ENCODE results near the gene GRB10. TPM values are rescaled to one million over a fixed set of nuclear protein-coding genes. Genes with fewer than 3 reads are reported as not detected.

Gene GRB10
- total RNA-seq, 1 experiment from 2014 or later, result 0.10 TPM

DNA sequence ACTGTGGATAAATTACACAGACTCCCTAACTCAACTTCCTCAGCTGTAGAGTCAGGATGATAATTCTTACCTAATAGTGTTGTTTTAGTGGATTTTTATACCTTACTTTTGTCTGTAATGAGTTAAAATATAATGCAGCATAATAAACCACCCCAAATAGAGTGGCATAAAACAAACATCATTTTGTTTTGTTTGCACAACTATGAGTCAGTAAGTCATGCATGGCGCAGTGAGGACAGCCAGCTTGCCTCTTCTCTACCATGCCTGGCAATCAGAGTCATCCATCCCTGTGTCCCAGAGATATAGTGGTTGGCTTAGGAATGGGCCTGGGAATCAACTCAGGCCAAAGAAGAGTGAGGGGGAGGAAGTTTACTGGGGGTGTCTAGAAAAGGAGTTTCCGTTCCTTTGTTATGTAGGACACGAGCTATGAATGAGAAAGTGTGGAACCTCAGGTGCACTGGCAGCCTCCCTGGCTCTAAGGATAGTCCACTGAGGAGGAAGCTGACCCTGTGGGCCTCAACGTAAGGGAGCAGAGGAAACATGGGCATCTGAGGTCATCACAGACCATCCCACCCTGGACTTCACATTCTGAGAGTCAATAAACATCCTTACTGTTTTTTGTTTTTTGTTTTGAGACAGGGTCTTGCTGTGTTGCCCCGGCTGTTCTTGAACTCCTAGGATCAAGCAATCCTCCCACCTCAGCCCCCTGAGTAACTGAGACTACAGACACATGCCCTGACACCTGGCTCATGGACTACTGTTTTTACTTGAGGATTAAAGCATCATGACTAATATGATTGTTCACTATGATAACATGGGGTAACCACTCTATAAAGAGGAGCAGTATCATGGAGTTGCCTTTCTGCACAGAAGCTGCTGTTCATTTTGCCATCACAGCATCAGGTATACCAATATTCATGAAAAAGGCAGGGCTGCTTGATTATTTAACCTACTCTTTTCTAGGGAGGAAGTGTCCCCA is 21.0 kb upstream of the GRB10 start:
- DNase-seq (ENCODE audit: low read depth), result peak; percentile 70

DNA sequence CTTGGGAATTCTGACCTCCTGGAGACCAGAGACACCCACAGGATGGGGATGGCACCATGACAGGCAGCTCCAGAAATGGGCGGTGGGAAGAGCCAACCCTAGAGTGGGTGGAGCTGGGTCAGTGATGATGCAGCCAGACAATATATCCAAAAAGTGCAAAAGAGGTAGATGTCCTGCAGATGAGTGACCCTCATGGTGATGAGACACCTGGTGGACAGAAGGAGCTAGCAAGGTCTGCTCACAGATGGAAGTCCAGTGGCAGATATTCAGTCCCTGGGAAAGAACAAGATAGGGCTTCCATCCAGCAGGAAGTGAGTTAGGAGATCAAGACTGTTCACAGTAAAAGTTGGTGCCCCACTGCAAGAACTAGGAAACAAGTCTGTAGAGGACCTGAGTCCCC is 19.2 kb upstream of the GRB10 start:
- no peak for DNase-seq (ENCODE audit: low read depth)

DNA sequence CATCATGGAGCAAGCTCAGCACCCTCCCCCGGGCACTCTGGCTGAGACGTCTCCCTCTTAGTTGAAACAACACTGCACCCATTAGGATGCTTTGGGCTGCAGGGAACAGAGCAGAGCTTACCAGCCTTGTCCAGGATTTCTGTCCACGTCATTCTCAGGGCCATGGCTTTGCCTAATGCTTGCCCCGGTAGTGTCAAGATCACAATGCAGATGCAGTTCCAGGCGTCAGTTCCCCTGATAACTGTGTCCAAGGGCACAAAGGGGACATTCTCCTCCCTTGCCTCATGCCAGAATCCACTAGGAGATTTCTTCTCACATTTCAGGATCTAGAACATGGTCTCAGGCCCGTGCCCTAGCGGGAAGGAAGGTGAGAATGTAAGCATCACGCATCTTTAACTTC is 17.2 kb upstream of the GRB10 start:
- no peak for DNase-seq (ENCODE audit: low read depth)

DNA sequence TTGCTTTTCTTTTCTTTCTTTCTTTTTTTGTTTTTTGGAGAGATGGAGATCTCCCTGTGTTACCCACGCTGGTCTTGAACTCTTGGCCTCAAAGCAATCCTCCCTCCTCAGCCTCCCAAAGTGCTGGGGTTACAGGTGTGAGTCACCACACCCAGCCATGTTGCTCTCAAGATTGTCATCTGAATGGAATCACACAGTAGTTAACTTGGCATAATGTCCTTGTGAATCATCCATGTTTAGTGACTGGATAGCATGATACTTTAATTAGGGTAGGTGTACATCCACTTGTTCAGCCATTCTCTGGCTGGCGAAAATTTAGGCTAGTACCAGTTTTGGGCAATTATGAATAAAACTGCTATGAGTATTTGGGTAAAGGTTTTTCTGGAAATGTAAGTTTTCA is 15.4 kb upstream of the GRB10 start:
- DNase-seq (ENCODE audit: low read depth), result no peak

DNA sequence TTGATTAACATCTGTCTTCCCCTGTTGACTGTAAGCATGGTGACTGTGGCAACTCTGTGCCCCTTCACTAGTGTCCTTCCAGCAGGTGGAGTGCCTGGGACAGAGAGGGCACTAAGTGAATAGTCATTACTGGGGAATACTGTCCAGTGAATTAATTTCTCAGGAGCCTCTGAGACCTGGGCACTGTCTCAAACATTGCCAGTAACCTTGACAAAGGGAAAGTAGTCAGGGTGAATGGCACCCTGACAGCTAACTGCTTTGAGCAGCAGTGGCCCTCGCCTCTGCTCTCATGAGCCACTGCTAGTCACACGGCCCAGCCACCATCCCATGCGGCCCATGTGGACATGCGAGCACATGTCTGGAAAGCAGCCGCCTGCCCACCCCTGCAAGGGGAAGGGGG is 13.1 kb upstream of the GRB10 start:
- no peak for DNase-seq (ENCODE audit: low read depth)

DNA sequence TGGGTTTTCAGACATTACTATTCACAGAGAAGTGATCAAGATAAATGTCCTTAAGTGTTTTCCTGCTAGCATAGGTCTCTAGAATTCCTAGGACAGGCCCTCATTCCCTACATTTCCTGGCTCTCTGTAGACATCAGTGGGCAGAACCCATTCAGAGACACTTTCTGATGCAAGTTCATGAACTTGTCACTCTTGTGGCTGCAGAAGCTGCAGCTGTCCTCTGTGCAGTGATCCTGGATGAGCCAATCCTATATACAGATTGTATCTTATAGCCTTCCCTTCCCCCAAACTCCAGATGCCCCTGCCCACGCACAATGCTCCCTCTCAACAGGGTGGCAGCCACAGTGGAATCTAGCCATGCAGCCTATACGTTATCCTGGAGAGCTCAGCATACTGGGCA is 12.6 kb upstream of the GRB10 start:
- no peak for DNase-seq (ENCODE audit: low read depth)

GRCh38 chr7:50793947-50794570 is 11.4 kb upstream of the GRB10 start:
- DNase-seq (ENCODE audit: low read depth), result no peak

- no peak for DNase-seq (ENCODE audit: low read depth)
These were observed 10.6 kb upstream of the GRB10 start for GRCh38 chr7:50793120-50793946.

DNA sequence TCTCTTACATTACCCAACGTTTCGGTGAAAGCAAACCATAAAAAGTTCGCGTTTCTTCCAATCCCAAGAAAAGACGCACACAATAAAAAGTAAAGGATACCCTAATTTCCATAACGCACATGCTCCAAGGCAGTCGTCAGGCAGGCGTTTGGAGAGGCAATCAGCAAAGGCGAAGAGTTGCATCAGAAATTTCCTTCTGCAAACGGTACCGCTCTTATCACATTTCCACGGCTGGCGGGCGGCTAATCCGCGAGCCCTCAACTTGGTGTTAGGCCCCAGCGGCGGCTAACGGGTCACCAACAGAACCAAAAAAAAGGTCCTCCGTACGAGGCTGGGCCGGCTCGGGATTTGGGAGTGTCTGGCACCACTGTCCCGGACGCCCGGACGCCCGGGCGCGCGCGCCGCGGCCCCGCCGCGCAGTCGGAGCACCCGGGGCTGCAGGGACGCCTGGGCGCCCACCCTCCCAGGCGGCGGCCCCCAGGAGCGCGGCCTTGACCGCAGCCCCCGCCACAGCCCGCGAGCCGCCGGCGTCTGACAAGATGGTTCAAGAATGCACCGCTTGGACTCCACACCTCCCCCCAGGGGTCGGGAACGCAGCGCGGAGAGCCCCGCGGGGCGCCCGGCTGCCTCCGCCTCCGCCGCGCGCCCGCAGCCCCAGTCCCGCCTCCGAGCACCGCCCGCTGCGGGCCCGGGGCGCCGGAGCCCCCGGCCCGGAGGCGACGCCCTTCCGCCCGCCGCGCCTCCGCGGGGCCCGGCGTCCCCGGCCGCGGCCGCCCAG is 9.8 kb upstream of the GRB10 start:
- no peak for DNase-seq (ENCODE audit: low read depth)

- no peak for DNase-seq (ENCODE audit: low read depth)
These were observed 9.2 kb upstream of the GRB10 start for GRCh38 chr7:50791938-50792341.

GRCh38 chr7:50791363-50791937 is 8.8 kb upstream of the GRB10 start:
- DNase-seq (ENCODE audit: low read depth), result no peak

DNA sequence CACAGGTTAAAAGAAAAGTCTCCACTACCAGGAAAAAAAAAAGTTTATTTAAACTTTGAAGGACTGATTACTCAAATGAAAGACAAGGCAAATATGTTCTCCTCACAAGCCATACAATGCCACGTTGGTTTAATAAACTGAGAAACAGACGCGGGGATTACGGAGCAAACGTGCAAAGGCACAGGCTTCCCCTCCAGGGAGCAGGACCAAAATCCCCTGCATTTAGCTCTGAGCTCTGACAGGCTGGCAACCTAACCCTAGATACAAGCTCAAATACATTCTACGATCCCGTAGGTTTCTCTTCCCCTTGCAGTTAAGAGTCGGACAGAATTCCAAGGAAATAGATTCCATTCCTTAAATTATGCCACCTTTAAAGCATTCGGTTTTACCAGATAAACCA is 7.7 kb upstream of the GRB10 start:
- DNase-seq (ENCODE audit: low read depth), result no peak

DNA sequence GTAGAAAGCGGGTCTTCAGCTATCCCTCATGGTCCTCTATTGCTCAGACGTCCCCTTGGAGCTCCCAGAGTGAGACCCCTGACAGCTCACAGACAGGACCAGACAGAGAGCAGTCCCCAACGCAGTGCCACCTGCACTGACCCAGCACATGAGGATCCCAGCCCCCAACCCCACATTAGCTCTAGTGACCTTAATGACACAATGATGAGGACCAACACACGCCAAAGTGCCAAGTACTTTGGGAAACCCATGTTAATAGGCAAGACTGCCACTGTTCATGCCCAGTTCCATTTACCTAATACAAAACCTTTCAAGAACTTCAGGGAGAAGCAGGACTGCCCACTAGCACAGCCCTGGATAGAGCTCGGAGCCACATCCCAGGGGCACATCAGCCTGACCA is 5.7 kb upstream of the GRB10 start:
- DNase-seq (ENCODE audit: low read depth), result no peak

DNA sequence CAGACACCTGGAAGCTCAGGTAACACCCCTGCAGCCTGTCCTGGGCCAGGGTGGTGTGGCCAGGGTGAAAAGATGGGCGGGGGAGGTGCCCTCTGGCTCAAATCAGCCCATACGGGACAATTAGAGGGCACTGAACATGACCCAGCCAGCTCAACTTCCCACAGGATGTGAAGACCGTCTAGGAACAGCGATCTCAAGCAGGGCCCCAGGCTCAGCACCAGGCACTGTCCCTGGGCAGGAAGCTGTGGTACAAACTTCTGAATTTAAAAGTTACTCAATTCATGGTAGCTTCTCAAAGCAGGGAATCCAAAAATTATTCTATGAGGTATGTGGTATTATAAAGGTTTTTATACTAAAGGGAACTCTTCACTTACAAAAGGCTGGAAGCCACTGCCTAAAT is 5.1 kb upstream of the GRB10 start:
- no peak for DNase-seq (ENCODE audit: low read depth)

- no peak for DNase-seq (ENCODE audit: low read depth)
These were observed 2.6 kb upstream of the GRB10 start for GRCh38 chr7:50785346-50785745.

GRCh38 chr7:50783801-50784507 is 1.3 kb upstream of the GRB10 start:
- DNase-seq (ENCODE audit: low read depth), result no peak

- no peak for DNase-seq (ENCODE audit: low read depth)
These were observed 607 bp upstream of the GRB10 start for GRCh38 chr7:50783303-50783702.

GRCh38 chr7:50781381-50782293 is 1.1 kb downstream of the GRB10 start:
- DNase-seq (ENCODE audit: low read depth), result no peak

GRCh38 chr7:50780436-50780835 is 2.3 kb downstream of the GRB10 start:
- DNase-seq (ENCODE audit: low read depth), result no peak
